HG03159 (cell line): ENCODE data around the gene NXN.
"Not testable (repeated sequence)": the region's sequence is repeated elsewhere in the genome, so short reads cannot be mapped to it uniquely, and the experiment has no call there.

ENCODE experiments used
- ATAC-seq: cut with Tn5 transposase; IDR thresholded peaks from one replicate; pipeline ENCODE4 v1.9.1; 2021; ENCODE audit warnings: mild to moderate bottlenecking, moderate library complexity; ENCODE audit not compliant: unreplicated experiment

The NXN gene

GRCh38 chr17:956905-957304 lies 22.7 kb downstream of the NXN start:
- no peak for ATAC-seq

GRCh38 chr17:954431-955164 lies 25.0 kb downstream of the NXN start:
- no peak for ATAC-seq

DNA sequence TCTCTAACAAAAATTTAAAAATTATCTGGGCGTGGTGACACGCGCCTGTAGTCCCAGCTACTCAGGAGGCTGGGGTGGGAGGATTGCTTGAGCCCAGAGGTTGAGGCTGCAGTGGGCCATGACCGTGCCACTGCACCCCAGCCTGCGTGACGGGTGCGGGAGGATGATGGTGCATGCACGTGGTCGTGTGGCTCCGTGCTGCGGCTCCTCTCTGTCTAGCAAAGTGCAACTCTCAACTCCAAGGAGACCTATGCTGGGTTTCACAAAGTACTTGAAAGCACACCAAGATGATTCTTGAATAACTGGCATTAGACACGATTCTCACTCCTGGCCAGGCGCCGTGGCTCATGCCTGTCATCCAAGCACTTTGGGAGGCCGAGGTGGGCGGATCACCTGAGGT lies 25.8 kb downstream of the NXN start:
- no peak for ATAC-seq

DNA sequence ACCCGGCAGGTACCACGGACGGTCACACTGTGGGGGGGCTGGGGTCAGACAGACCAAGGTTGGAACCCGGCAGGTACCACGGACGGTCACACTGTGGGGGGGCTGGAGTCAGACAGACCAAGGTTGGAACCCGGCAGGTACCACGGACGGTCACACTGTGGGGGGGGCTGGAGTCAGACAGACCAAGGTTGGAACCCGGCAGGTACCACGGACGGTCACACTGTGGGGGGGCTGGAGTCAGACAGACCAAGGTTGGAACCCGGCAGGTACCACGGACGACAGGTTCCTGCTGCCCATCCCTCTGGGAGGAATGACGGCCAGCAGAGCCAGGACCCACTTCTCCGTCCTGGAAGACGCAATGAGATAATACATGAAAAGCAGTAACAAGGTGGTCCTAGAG lies 27.0 kb downstream of the NXN start:
- not testable (repeated sequence) for ATAC-seq

DNA sequence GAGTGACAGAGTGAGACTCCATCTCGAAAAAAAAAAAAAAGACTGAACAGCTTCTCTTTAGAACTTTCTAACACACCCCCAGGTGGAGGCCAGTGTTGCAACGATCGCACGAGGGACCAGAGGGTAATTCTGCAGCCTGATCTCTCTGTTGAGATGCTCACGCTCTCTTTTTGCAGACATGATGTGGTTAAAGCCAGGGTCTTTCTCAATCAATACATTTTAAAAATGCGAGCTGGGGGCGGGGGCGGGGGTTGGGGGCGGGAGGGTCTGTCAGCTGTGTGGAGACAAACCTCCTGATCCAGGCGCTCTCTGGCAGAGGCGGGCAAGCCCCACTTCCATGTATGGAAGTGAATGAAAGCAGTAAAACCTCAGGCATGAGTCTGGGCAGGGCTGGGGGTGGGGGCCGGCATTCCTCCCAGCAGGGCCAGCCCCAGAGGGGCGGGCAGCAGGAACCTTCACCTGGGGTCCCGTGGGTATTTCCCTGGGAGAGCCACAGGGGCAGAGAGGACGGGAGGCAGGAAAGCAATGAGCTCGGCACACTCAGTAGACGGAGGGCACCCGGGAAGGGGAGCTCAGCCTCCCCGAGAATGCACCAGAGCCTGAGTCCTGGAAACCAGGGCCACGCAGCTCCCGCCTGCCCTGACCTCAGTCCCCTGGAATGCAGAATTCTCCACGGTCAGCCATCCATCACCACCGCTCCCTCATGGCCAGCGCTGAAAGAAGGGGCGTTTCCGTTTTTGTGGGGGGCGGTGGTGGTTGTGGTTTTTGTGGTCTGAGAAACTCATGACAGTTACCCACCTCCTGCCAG lies 28.0 kb downstream of the NXN start:
- ATAC-seq, result no peak

- no peak for ATAC-seq
Observed at GRCh38 chr17:949623-950303, 29.8 kb downstream of the NXN start.

DNA sequence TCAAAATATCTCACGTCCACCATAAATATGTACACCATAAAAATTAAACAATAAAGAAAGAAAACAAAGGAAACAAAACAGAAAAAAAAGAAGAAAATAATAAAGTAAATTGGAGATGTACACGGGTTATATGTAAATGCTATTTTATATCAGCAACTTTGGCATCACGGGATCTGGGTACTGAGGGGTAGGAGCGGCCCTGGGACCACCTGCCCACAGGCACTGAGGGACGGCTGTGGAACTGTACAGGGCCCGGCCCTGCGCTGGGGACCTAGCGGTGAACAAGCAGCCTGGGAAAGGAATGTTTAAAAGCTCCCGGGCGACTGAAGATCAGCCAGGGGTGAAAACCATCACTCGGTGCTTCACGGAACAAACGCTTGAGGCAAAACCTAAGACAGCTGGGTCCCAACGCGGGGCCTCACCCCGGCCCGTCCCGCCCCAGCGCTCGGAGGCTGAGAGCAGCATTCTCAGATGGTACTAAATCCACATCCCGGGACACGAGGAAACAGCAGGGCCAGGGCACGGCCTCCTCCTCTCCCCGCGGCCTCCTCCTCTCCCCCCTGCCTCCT lies 31.2 kb downstream of the NXN start:
- ATAC-seq, result no peak

DNA sequence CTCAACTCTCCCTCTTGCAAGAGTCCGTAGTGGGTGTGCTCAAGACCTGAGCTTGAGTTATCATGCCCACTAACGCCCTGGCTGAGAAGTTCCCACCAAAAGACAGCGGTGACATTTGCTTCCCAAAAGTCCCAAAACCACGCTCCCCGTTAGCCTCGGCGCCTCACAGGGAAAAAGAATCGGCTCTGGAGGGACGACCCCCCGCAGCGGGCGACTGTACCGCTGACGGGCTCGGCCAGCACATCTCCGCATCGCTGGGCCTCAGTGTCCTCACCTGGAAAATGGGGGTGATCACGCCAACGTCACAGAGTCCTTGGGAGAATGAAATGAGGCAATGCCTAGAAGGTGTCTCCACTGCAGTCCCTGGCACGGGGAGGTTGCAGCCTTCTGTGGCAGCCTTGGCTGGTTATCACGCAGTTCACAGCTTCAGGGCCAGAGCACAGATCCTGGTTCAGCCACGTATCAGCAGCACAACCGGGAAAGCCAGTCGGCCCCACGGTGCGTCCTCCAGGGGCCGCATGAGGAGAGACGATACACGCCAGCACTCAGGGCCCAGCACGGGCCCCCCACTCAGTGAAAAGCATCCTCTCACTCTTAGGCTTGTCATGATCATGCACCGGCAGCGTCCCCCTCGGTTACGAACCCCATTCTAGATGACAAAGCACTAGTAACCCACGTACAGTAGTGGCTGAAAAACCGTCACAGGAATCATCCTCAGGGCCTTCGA lies 32.9 kb downstream of the NXN start:
- ATAC-seq, result no peak

DNA sequence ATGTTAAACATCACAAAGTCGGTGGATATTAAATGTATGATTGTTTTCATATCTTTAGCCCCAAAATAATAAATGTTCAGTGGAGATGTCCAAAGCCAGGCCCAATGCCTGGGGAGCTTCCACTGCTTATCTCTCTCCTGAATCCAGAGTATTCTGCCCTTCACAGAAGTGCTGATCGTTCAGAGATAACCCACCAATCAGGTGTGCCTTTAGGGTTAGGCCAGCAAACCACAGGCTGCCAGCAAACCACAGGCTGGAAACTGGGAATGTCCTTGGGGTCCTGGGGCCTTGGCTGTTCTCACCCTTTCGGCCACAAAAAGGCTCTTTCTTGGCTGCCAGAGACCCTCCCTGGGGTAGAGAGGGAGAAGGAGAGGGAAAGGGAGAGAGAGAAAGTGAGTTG lies 33.9 kb downstream of the NXN start:
- no peak for ATAC-seq

- ATAC-seq, result no peak
Observed at GRCh38 chr17:944266-944826, 35.2 kb downstream of the NXN start.

- ATAC-seq, result no peak
Observed at GRCh38 chr17:935485-935884, 44.1 kb downstream of the NXN start.

DNA sequence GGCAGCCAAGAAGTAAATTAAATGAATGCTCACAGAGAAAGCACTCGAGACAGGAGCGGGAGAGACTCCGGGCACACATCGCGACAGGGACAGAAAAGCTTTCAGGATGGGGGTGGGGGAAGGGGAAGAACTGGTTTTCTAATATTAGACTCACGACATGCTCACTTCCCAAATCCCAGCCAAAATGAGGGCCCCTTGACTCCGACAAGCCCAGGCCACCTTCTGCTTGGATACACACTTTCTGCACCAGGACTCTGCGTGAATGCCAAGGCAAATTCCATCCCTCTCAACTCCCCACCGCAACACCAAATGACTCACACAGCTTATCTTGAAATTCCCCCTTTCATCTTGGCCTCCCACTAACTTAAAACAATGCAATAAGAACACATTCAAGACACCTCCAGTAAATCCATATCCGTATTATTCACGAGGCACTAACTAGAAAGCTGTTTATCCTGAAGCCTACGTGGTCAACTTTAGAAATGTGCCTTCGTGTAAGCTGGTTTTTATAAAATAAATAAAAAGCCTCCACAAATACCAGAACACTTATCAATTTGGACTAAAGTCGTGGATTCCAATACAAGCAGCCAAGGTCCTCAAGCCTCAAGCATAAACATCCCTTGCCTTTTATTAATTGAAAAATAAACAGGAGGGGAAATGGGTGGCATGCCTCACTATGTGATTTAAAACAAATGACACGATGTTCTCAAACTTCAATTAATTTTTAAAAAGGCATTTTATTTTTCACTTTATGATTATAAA lies 46.1 kb downstream of the NXN start:
- ATAC-seq, result no peak

GRCh38 chr17:930258-930657 lies 49.3 kb downstream of the NXN start:
- no peak for ATAC-seq

DNA sequence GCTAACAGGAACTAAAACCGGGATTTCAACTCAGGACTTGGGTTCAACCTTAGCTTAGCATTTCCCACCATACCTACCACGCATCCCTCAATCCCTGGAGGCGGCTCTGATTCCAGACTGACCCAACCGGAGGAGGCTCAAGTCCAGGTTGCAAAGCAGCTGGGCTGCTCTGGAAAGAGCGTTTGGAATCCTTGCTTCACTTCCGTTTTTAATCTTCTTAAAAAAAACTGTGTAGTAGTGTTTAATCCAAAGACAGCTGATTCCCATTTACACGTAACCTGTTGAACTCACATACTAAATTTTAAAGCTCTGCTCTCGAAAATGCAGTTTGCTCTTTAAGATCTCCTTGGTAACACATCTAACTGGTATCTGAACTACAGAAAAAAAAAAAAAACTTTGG lies 50.0 kb downstream of the NXN start:
- ATAC-seq, result no peak

DNA sequence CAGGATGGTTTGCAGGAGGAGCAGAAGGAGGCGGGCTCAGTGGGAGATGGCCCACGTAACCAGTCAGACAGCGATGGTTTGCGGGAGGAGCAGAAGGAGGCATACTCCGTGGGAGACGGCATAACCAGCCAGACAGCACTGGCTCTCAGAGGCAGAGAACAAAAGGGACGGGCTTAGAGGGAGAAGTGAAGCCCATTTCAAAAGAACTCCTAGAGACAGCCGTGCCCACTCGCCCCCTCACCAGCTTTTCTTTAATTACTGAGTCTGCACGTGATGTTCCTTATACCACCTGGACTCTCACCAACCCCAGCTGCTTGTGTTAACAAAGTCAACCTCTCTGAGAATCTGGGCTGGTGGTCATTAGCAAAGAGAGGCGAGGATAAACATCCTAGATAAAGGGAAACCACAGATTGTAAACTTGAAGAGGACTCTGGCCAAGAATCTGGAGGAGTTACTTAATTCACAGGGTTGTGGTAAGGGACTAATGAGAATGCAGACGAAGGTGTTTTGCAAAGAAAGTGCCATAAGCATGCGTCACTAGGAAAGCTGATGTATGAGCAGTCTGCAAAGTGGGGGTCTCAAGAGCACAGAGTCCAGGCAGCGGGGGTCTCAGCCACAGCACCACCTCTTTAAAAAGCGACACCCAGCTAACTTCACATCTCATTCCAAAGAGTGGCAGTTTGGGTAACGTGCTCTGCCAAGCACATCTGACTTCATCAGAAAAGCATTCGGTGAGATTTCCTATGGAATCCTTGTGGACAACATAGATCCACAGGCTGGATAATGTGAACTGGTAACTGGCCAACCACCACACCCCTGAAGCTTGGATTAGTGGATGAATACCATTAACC lies 51.7 kb downstream of the NXN start:
- ATAC-seq, result no peak

DNA sequence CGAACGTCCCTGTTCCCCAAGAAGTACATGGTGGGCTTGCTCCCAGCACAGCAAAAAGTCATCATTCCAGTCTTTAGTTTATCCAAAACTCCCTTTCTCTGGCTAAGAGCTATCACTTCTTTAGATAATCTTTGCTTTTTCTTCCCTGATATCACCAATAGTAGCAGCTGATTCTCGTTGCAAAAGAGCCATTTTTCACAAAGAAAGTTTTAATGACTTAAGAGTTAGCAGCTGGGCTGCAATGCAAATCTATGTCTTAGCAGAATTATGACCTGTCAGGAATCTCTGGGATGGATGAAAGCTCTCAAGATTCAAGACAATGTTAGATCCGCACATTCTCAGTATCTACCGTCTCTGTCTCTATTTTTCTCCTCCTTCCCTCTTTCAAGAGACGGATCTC lies 53.8 kb downstream of the NXN start:
- no peak for ATAC-seq

DNA sequence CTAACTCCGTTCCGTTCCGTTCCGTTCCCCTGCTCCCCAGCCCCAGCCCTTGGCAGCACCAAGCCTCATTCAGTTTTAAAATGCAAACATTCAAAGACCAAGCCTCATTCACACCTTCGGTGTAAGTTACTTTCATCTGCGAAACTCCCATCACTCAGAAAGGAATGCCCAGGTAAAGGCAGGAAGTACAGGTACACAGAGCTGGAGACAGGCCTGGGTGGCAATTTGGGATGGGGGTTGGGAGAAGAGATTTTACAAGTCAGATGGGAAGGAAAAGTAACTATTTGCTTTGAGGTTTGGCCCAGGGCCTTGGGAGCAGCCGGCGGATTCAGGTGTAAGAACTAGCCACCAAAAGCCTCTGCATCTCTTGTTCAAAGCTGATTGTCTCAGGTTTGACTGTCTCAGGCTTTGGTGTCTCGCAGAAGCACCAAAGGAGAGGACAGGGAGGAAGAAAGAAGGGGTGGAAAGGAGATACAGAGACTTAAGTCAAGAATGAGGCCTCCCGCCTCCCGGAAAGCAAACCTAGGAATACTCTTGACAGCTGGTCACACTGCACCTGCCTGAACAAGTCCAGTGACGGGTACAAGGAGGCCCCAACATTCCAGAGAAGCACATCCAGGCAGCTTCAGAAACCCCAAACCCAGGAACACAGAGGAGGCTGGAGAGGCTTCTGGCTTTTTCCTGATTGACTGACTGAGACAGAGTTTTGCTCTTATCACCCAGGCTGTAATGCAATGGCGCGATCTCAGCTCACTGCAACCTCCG lies 54.7 kb downstream of the NXN start:
- no peak for ATAC-seq

GRCh38 chr17:924306-924705 lies 55.3 kb downstream of the NXN start:
- ATAC-seq, result not testable (repeated sequence)
